Measurements from ENCODE around the gene PALM.
A peak's percentile ranks its signal among the peaks of the same experiment; 100 is the strongest.

Gene PALM

DNA sequence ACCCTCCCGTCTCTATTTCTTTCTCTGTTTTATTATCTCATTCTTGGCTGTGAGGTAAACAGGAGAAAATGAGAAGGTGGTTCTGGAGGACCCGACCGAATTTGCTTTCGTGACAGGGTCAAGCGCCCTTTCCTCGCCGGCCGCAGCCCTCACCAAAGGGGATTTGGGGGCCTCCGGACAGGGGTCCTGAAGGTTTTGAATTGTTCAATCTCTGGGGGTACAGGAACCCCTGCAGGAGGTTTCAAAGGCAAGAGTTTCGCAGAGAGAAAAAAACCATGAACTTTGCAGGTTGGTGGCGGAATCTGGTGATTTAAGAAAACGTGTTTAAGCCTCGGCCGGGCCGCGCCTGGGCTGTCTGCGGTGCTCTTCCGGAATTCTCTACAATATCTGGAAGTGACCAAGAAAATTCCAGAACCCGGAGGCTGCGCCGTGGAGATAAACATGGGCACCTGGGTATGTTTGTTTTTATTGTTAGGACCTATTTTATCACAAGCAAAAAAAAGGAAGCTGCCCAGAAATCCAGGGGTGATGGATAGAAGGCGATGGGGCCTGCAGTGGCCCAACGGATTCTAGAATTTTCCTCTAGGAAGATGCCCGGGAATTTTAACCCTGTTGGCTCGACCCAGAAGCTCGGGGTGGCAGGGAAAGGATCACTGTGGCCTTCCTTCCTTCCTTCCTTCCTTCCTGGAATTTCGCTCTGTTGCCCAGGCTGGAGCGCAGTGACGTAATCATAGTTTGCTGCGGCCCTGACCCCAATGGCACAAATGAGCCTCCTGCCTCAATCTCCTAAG is 74.3 kb downstream of the PALM start:
- DNase-seq = no peak

GRCh38 chr19:784541-784940 is 75.8 kb downstream of the PALM start:
- no peak for DNase-seq

GRCh38 chr19:787536-787935 is 78.8 kb downstream of the PALM start:
- no peak for DNase-seq

GRCh38 chr19:788686-788982 is 79.9 kb downstream of the PALM start:
- DNase-seq = no peak

- DNase-seq = no peak
Measured at GRCh38 chr19:788983-789700, 80.4 kb downstream of the PALM start.

- DNase-seq = no peak
Measured at GRCh38 chr19:789701-790060, 80.9 kb downstream of the PALM start.

- DNase-seq = no peak
Measured at GRCh38 chr19:791007-791566, 82.4 kb downstream of the PALM start.

- DNase-seq = no peak
Measured at GRCh38 chr19:791567-792305, 83.0 kb downstream of the PALM start.

- peak; percentile 35 for DNase-seq
Measured at GRCh38 chr19:792306-792885, 83.7 kb downstream of the PALM start.

DNA sequence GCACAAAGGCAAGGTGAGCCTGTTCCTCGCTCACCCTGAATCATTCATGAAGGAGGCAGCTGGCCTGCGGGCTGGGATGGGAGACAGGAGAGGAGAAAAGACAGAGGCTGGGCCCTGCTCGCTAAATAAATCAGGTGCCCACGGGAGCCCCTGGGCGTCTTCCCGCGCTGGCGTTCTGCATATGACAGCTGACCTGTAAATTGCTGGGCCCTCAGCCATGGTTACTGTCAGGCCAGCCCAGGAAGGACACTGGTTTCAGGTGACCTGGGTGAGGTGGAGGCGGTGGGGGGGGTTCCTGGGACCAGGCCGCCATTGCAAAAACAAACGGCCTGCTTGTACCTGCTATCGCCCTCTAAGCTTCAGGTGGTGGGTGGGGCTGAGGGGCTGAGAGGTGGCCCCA is 85.1 kb downstream of the PALM start:
- DNase-seq = no peak

GRCh38 chr19:795073-795611 is 86.4 kb downstream of the PALM start:
- DNase-seq = peak; percentile 75

- DNase-seq = no peak
Measured at GRCh38 chr19:795691-796581, 87.2 kb downstream of the PALM start.

- DNase-seq = peak; percentile 100
Measured at GRCh38 chr19:796692-797527, 88.2 kb downstream of the PALM start, which contains the start of gene PTBP1. PTBP1 (plus strand) TSS chr19:797452; CDS start chr19:797498, 46 bp downstream.
